Neural cell (in vitro differentiated cells): ENCODE results near the gene CHTF18. TPM values are rescaled to one million over a fixed set of nuclear protein-coding genes. Genes with fewer than 3 reads are reported as not detected.

Experiments
- H2AFZ ChIP-seq: fragments of 200-600, 300-800 bp; sonication (generic), shearing (Covaris generic); 2 replicates; pipeline ENCODE4 v1.6.0; 2014; ENCODE audit warnings: low read depth, mild to moderate bottlenecking, antibody characterized with exemption, low read length, moderate library complexity
- H3F3A ChIP-seq: fragments of 200-600 bp; shearing (Covaris generic); 2 replicates; pipeline ENCODE4 v1.6.1; 2016; ENCODE audit warnings: mild to moderate bottlenecking, moderate library complexity, mixed read lengths, antibody characterized with exemption, low read length; ENCODE audit not compliant: insufficient read depth, poor library complexity, severe bottlenecking
- H3K27ac ChIP-seq: fragments of 200-600, 300-800 bp; sonication (generic), shearing (Covaris generic); 2 replicates; pipeline ENCODE4 v1.5.1; 2014; ENCODE audit warnings: mild to moderate bottlenecking, low read length, moderate library complexity
- H3K27me3 ChIP-seq: fragments of 300-800, 200-600 bp; sonication (generic), shearing (Covaris generic); 2 replicates; pipeline ENCODE4 v1.6.0; 2014; ENCODE audit warnings: mild to moderate bottlenecking, low read depth, low read length, moderate library complexity; ENCODE audit not compliant: insufficient read depth
- H3K36me3 ChIP-seq: fragments of 300-800, 200-600 bp; sonication (generic), shearing (Covaris generic); 2 replicates; pipeline ENCODE4 v1.5.1; 2014; ENCODE audit warnings: mild to moderate bottlenecking, antibody characterized with exemption, low read length, moderate library complexity; ENCODE audit not compliant: insufficient read depth
- H3K4me2 ChIP-seq: fragments of 300-800, 200-600 bp; sonication (generic), shearing (Covaris generic); 2 replicates; pipeline ENCODE4 v1.6.0; 2014; ENCODE audit warnings: mild to moderate bottlenecking, low read length
- H3K4me3 ChIP-seq: fragments of 300-800, 200-600 bp; sonication (generic), shearing (Covaris generic); 2 replicates; pipeline ENCODE4 v1.5.1; 2014; ENCODE audit warnings: mild to moderate bottlenecking, low read length, moderate library complexity
- H3K79me2 ChIP-seq: fragments of 200-600 bp; shearing (Covaris generic); replicated peaks from 2 replicates; pipeline ENCODE4 v1.6.0; 2014; ENCODE audit warnings: mild to moderate bottlenecking, low read length, moderate library complexity; ENCODE audit not compliant: insufficient read depth
- H3K9ac ChIP-seq: fragments of 300-800, 200-600 bp; sonication (generic), shearing (Covaris generic); 2 replicates; pipeline ENCODE4 v1.6.1; 2016; ENCODE audit warnings: mild to moderate bottlenecking, low read length, mixed read lengths
- H3K9me2 ChIP-seq: fragments of 200-600 bp; shearing (Covaris generic); 2 replicates; pipeline ENCODE4 v1.6.1; 2016; ENCODE audit warnings: mild to moderate bottlenecking, low read length, mixed read lengths; ENCODE audit not compliant: insufficient read depth
- H3K9me3 ChIP-seq: fragments of 200-600, 300-800 bp; sonication (generic), shearing (Covaris generic); 2 replicates; pipeline ENCODE4 v1.6.1; 2016; ENCODE audit warnings: mild to moderate bottlenecking, mixed run types, low read length, moderate library complexity, mixed read lengths
- H4K20me1 ChIP-seq: fragments of 200-600 bp; shearing (Covaris generic); 2 replicates; pipeline ENCODE4 v1.6.1; 2016; ENCODE audit warnings: mild to moderate bottlenecking, mixed run types; ENCODE audit not compliant: insufficient read depth
- CTCF ChIP-seq: fragments of 450-650 bp; IDR thresholded peaks from 2 replicates; pipeline ENCODE4 v1.5.1; 2014; ENCODE audit warnings: antibody characterized with exemption, mild to moderate bottlenecking, moderate library complexity; ENCODE audit not compliant: poor library complexity, severe bottlenecking
- EP300 ChIP-seq: fragments of 450-650 bp; conservative IDR thresholded peaks from 2 replicates; pipeline ENCODE4 v1.6.1; 2014; ENCODE audit warnings: antibody characterized with exemption, mild to moderate bottlenecking, moderate library complexity; ENCODE audit not compliant: poor library complexity, severe bottlenecking
- EZH2 ChIP-seq: fragments of 200-600, 300-800 bp; shearing (Covaris generic), sonication (generic); IDR thresholded peaks from 2 replicates; pipeline ENCODE4 v1.6.1; 2014; ENCODE audit warnings: antibody characterized with exemption, low read length, borderline replicate concordance, mild to moderate bottlenecking; ENCODE audit not compliant: insufficient read depth, poor library complexity, severe bottlenecking
- MXI1 ChIP-seq: fragments of 450-650 bp; conservative IDR thresholded peaks from 2 replicates; pipeline ENCODE4 v1.6.1; 2014; ENCODE audit warnings: antibody characterized with exemption, mild to moderate bottlenecking; ENCODE audit not compliant: poor library complexity, severe bottlenecking
- RAD21 ChIP-seq: fragments of 450-650 bp; conservative IDR thresholded peaks from 2 replicates; pipeline ENCODE4 v1.6.1; 2014; ENCODE audit warnings: antibody characterized with exemption, mild to moderate bottlenecking, moderate library complexity
- REST ChIP-seq: IDR thresholded peaks from 2 replicates; pipeline ENCODE4 v1.6.1; 2012; ENCODE audit warnings: borderline replicate concordance
- SMC3 ChIP-seq: fragments of 450-650 bp; conservative IDR thresholded peaks from 2 replicates; pipeline ENCODE4 v1.6.1; 2014; ENCODE audit warnings: antibody characterized with exemption, mild to moderate bottlenecking, moderate library complexity; ENCODE audit not compliant: poor library complexity
- TAF1 ChIP-seq: IDR thresholded peaks from 2 replicates; pipeline ENCODE4 v1.6.1; 2012; ENCODE audit warnings: low read depth
- polyA plus RNA-seq: library from polyadenylated mRNA; depleted of rRNA; stranded (reverse); fragments of >200 nt; gene quantifications from 2 replicates; pipeline ENCODE4 v1.2.3, GENCODE V29; 2014

The CHTF18 gene
- polyA plus RNA-seq, 1 donor from 2014 or later, result 31.2 TPM

- no peaks in the 10 kb centered on the region for H3K36me3 ChIP-seq
- no peak overlapping the region for H3K4me3 ChIP-seq
- TF ChIP-seq CTCF (no peak), MXI1 (no peak), REST (no peak), TAF1 (no peak), SMC3 (no peak), EP300 (no peak), EZH2 (no peak), RAD21 (no peak)
- no peaks in the 10 kb centered on the region for H3K9me3 ChIP-seq
- H3K79me2 ChIP-seq, result no peaks in the 10 kb centered on the region
- no peaks in the 10 kb centered on the region for H4K20me1 ChIP-seq
- no peaks in the 10 kb centered on the region for H3K9me2 ChIP-seq
- no peak overlapping the region for H3K9ac ChIP-seq
- H3K27me3 ChIP-seq, result no peaks in the 10 kb centered on the region
- H3F3A ChIP-seq, result no peaks in the 10 kb centered on the region
- no peak overlapping the region for H2AFZ ChIP-seq
- no peak overlapping the region for H3K27ac ChIP-seq
- no peak overlapping the region for H3K4me2 ChIP-seq
These were observed 40.5 kb downstream of the CHTF18 start for GRCh38 chr16:828891-829290.

GRCh38 chr16:830107-830870 lies 41.9 kb downstream of the CHTF18 start:
- Histone ChIP-seq H3K9ac (no peak overlapping the region), H3K9me3 (peaks cover under 1% of the 10 kb centered on the region), H3K4me2 (no peak overlapping the region), H2AFZ (no peak overlapping the region), H3K36me3 (no peaks in the 10 kb centered on the region), H4K20me1 (no peaks in the 10 kb centered on the region), H3F3A (no peaks in the 10 kb centered on the region), H3K79me2 (no peaks in the 10 kb centered on the region), H3K9me2 (no peaks in the 10 kb centered on the region), H3K4me3 (no peak overlapping the region), H3K27ac (no peak overlapping the region), H3K27me3 (no peaks in the 10 kb centered on the region)
- TF ChIP-seq RAD21, result no peak
